ENCODE data around the gene NUF2. TPM values are rescaled to one million over a fixed set of nuclear protein-coding genes. Genes with fewer than 3 reads are reported as not detected.
"Not testable (repeated sequence)": the region's sequence is repeated elsewhere in the genome, so short reads cannot be mapped to it uniquely, and the experiment has no call there.

The NUF2 gene
- total and polyA plus RNA-seq, 10 of the 15 experiments (the other 5 are each of a cell fraction or from before 2014, with no cell fraction given) = 27.4 to 62.6 (median 49.1) TPM

DNA sequence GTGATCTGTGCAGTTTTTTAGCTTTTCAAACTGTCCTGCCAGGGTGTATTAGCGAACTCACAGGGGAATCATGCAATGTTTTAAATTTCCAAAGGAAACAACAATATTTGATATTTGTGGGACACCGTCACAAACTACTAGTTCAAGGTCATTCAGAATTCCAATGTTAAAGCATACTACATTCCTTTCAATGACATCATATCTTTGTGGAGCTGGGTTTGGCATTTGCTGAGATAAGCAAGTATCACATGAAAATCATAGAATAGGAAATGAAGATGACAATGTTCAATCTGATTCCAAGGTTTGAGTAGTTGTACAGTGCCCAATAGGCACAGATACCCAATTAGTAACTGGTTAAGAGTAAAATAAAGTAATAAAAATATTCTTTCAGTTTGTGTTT is 35.6 kb downstream of the NUF2 start:
- no peak overlapping the region for H2AFZ ChIP-seq (ENCODE audit: control insufficient read depth, low read depth, low read length)
- POLR2A ChIA-PET = no interaction called here
- no peak overlapping the region for H3K4me2 ChIP-seq (ENCODE audit: control insufficient read depth, insufficient read depth)
- H3K27me3 ChIP-seq (replicated peaks in 1 of 2; ENCODE audit: control insufficient read depth in 2 of 2, insufficient read depth in 2 of 2, low read length in 1 of 2) = no peaks in the 10 kb centered on the region
- TF ChIP-seq BMI1 (IDR thresholded peaks at IDR 0.05; ENCODE audit: borderline replicate concordance) = no peak
- TF ChIP-seq, protein P1, sequence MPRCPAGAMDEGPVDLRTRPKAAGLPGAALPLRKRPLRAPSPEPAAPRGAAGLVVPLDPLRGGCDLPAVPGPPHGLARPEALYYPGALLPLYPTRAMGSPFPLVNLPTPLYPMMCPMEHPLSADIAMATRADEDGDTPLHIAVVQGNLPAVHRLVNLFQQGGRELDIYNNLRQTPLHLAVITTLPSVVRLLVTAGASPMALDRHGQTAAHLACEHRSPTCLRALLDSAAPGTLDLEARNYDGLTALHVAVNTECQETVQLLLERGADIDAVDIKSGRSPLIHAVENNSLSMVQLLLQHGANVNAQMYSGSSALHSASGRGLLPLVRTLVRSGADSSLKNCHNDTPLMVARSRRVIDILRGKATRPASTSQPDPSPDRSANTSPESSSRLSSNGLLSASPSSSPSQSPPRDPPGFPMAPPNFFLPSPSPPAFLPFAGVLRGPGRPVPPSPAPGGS (IDR thresholded peaks at IDR 0.05; ENCODE audit: borderline replicate concordance, insufficient read depth, low read depth, low read length, poor library complexity, severe bottlenecking) = no peak
- TF ChIP-seq MEF2B (IDR thresholded peaks at IDR 0.05; ENCODE audit: partially characterized antibody, poor library complexity, severe bottlenecking) = no peak
- no peak for TF ChIP-seq TARDBP (IDR thresholded peaks at IDR 0.05; ENCODE audit: borderline replicate concordance)
- no peak for ATAC-seq
- 97% methylated on average over 2 of the region's 2 CpGs for WGBS (ENCODE audit: insufficient coverage, insufficient replicate concordance, low lambda C conversion rate, missing lambda C conversion rate)
- BruUV-seq (replicated peaks) = no TSS peak
- H3K4me3 ChIP-seq = no peak overlapping the region
- DNase-seq (ENCODE audit: low read depth, low spot score) = no peak
- CTCF ChIA-PET = interaction anchor here (0.7 to 1.1 kb wide), 2 partner anchors 1261 to 1430 kb away, joined by 3 to 4 read pairs; no protein-coding TSS in a partner anchor
- H4K20me1 ChIP-seq (ENCODE audit: control insufficient read depth, insufficient read depth) = no peaks in the 10 kb centered on the region
- H3K9ac ChIP-seq (ENCODE audit: control insufficient read depth, insufficient read depth, low read length) = no peak overlapping the region
- no peak overlapping the region for H3K27ac ChIP-seq (ENCODE audit: control insufficient read depth, insufficient read depth)
- intact Hi-C loops (cut with micrococcal nuclease; ENCODE audit: unreplicated experiment) (no loop called here), in situ Hi-C loops (cut with MboI) (no loop called here)
- FAIRE-seq = no peak
- no peaks in the 10 kb centered on the region for H3K4me1 ChIP-seq (ENCODE audit: control insufficient read depth, insufficient read depth, low read length)
- H3K9me3 ChIP-seq (replicated peaks; ENCODE audit: control insufficient read depth, insufficient read depth, low read length) = no peaks in the 10 kb centered on the region
- no peaks in the 10 kb centered on the region for H3K79me2 ChIP-seq (ENCODE audit: control insufficient read depth, insufficient read depth, low read length)
- SMC1A ChIA-PET (ENCODE audit: uncharacterized antibody, unreplicated experiment) = no interaction called here
- no peaks in the 10 kb centered on the region for H3K36me3 ChIP-seq (ENCODE audit: control insufficient read depth in 2 of 2, insufficient read depth in 2 of 2, low read length in 1 of 2)
- RAD21 ChIA-PET (ENCODE audit: unreplicated experiment) = no interaction called here

DNA sequence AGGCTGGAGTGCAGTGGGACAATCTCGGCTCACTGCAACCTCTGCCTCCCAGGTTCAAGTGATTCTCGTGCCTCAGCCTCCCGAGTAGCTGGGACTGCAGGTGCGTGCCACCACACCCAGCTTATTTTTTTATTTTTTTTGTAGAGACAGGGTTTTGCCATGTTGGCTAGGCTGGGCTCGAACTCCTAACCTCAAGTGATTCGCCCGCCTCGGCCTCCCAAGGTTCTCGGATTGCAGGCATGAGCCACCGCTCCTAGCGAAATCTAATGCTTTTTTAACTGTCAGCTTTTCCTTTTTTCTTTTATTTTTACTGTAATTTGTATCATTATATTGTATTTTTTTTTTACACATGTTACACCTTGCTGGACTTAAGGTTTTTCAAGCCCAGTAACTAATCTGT is 36.4 kb downstream of the NUF2 start:
- not testable (repeated sequence) for BruUV-seq (replicated peaks)
- CTCF ChIA-PET = interaction anchor here (1.0 to 1.3 kb wide), 6 partner anchors 10 to 1429 kb away, joined by 4 to 10 read pairs (median 4); no protein-coding TSS in a partner anchor

More for the DNA sequence above, 36.4 kb downstream of the NUF2 start:
- H3K27me3 ChIP-seq (replicated peaks in 1 of 2; ENCODE audit: control insufficient read depth in 2 of 2, insufficient read depth in 2 of 2, low read length in 1 of 2); H3K4me2 ChIP-seq (ENCODE audit: control insufficient read depth, insufficient read depth); H3K36me3 ChIP-seq (ENCODE audit: control insufficient read depth in 2 of 2, insufficient read depth in 2 of 2, low read length in 1 of 2); H3K79me2 ChIP-seq (ENCODE audit: control insufficient read depth, insufficient read depth, low read length); H3K9me3 ChIP-seq (replicated peaks; ENCODE audit: control insufficient read depth, insufficient read depth, low read length); ATAC-seq; DNase-seq (ENCODE audit: low read depth, low spot score); POLR2A ChIA-PET; in situ Hi-C loops (cut with MboI); H2AFZ ChIP-seq (ENCODE audit: control insufficient read depth, low read depth, low read length); H3K9ac ChIP-seq (ENCODE audit: control insufficient read depth, insufficient read depth, low read length); H4K20me1 ChIP-seq (ENCODE audit: control insufficient read depth, insufficient read depth); H3K27ac ChIP-seq (ENCODE audit: control insufficient read depth, insufficient read depth); intact Hi-C loops (cut with micrococcal nuclease; ENCODE audit: unreplicated experiment); H3K4me3 ChIP-seq; H3K4me1 ChIP-seq (ENCODE audit: control insufficient read depth, insufficient read depth, low read length); FAIRE-seq: not testable (repeated sequence)
- 95% methylated on average over 11 of the region's 11 CpGs for WGBS (ENCODE audit: insufficient coverage, insufficient replicate concordance, low lambda C conversion rate, missing lambda C conversion rate)
- RAD21 ChIA-PET (ENCODE audit: unreplicated experiment) = interaction anchor here (0.8 to 1.3 kb wide), 2 partner anchors 55 to 1715 kb away, joined by 3 to 4 read pairs; no protein-coding TSS in a partner anchor
- SMC1A ChIA-PET (ENCODE audit: uncharacterized antibody, unreplicated experiment) = interaction anchor here (1.1 kb wide), 1 partner anchor 1438 kb away, joined by 3 read pairs; no protein-coding TSS in a partner anchor

Measured in GM12878 (cell line).